ENCODE data around the gene EMC7. TPM values are rescaled to one million over a fixed set of nuclear protein-coding genes. Genes with fewer than 3 reads are reported as not detected.

The EMC7 gene
- total RNA-seq, 1 experiment from 2014 or later = 38.7 TPM

GRCh38 chr15:34099914-34100313, 1.7 kb downstream of the EMC7 start:
- ChIA-PET RAD21 (ENCODE audit: low non-redundant PET in 1 of 2, low total read pairs in 2 of 2, uncharacterized antibody in 2 of 2, unreplicated experiment in 2 of 2) (no interaction called here), POLR2A (no interaction called here), CTCF (interaction anchor here (1.0 kb wide), 1 partner anchor 10 kb away, joined by 4 read pairs; no protein-coding TSS in a partner anchor)
- Histone ChIP-seq H3K4me3 (replicated peaks in 1 of 2; ENCODE audit: low read depth in 1 of 2, low read length in 2 of 2) (no peak overlapping the region), H3K27me3 (ENCODE audit: insufficient read depth, low read length) (no peaks in the 10 kb centered on the region), H3K9ac (ENCODE audit: low read length) (no peak overlapping the region), H3K9me2 (ENCODE audit: insufficient read depth) (no peaks in the 10 kb centered on the region), H3K4me1 (ENCODE audit: control insufficient read depth in 1 of 2, insufficient read depth in 2 of 2, low read length in 2 of 2) (peaks cover 3 to 16% of the 10 kb centered on the region in 2 experiments; a peak in 2 of 4 replicates), H2AFZ (ENCODE audit: low read depth, low read length, poor library complexity, severe bottlenecking) (no peak overlapping the region), H4K20me1 (ENCODE audit: insufficient read depth) (no peaks in the 10 kb centered on the region), H3K4me2 (ENCODE audit: low read length) (peak overlapping the region; percentile 74; the same call in 1 of the 2 replicates), H3K9me3 (ENCODE audit: control insufficient read depth in 1 of 2, insufficient read depth in 1 of 2, low read depth in 1 of 2, low read length in 2 of 2) (peaks cover 0 to 7% of the 10 kb centered on the region in 2 experiments; a peak in 1 of 4 replicates), H3K27ac (ENCODE audit: low read depth, low read length) (no peak overlapping the region), H3K36me3 (ENCODE audit: control insufficient read depth in 1 of 2, insufficient read depth in 2 of 2, low read length in 2 of 2) (no peaks in the 10 kb centered on the region), H3K79me2 (ENCODE audit: insufficient read depth, low read length) (peaks cover 57% of the 10 kb centered on the region)
- TF ChIP-seq CTCF (IDR thresholded peaks at IDR 0.05 in 2 of 3, conservative IDR thresholded peaks at IDR 0.05 in 1 of 3; ENCODE audit: borderline replicate concordance in 1 of 3, insufficient read depth in 1 of 3, low read depth in 2 of 3, low read length in 2 of 3) = no peak
- no peak for TF ChIP-seq SIN3A (IDR thresholded peaks at IDR 0.05; ENCODE audit: low read depth)
- TF ChIP-seq RAD21 (IDR thresholded peaks at IDR 0.05; ENCODE audit: low read depth) = no peak
- no peak for TF ChIP-seq EGR1 (IDR thresholded peaks at IDR 0.05; ENCODE audit: low read depth)
- no peak for TF ChIP-seq EZH2phosphoT487 (IDR thresholded peaks at IDR 0.05; ENCODE audit: borderline replicate concordance)
- no TSS peak for BruUV-seq (replicated peaks)
- intact Hi-C loops (cut with micrococcal nuclease) = no loop called here
- DNase-seq (ENCODE audit: low read depth, low spot score) (no peak), ATAC-seq (no peak)

- CTCF ChIA-PET = no interaction called here
Observed at GRCh38 chr15:34085746-34086145, 15.9 kb downstream of the EMC7 start.

More at GRCh38 chr15:34085746-34086145, 15.9 kb downstream of the EMC7 start:
- no peaks in the 10 kb centered on the region for H3K4me1 ChIP-seq (ENCODE audit: control insufficient read depth in 1 of 2, insufficient read depth in 2 of 2, low read length in 2 of 2)
- H3K27me3 ChIP-seq (ENCODE audit: insufficient read depth, low read length) = no peaks in the 10 kb centered on the region
- H3K79me2 ChIP-seq (ENCODE audit: insufficient read depth, low read length) = peaks cover 5% of the 10 kb centered on the region; the same call in 1 of the 2 replicates
- ChIA-PET RAD21 (ENCODE audit: low non-redundant PET in 1 of 2, low total read pairs in 2 of 2, uncharacterized antibody in 2 of 2, unreplicated experiment in 2 of 2) (interaction anchor here in 1 of 2 experiments (0.6 kb wide), 1 partner anchor 128 kb away, joined by 3 read pairs; no protein-coding TSS in a partner anchor), POLR2A (no interaction called here)
- no peak overlapping the region for H3K4me2 ChIP-seq (ENCODE audit: low read length)
- no peaks in the 10 kb centered on the region for H4K20me1 ChIP-seq (ENCODE audit: insufficient read depth)
- no peak overlapping the region for H2AFZ ChIP-seq (ENCODE audit: low read depth, low read length, poor library complexity, severe bottlenecking)
- no peak overlapping the region for H3K9ac ChIP-seq (ENCODE audit: low read length)
- H3K36me3 ChIP-seq (ENCODE audit: control insufficient read depth in 1 of 2, insufficient read depth in 2 of 2, low read length in 2 of 2) = peaks cover 8% of the 10 kb centered on the region in 2 experiments; a peak in 2 of 4 replicates
- intact Hi-C loops (cut with micrococcal nuclease) = no loop called here
- ATAC-seq (no peak), DNase-seq (ENCODE audit: low read depth, low spot score) (no peak)
- H3K9me2 ChIP-seq (ENCODE audit: insufficient read depth) = no peaks in the 10 kb centered on the region
- no peak overlapping the region for H3K27ac ChIP-seq (ENCODE audit: low read depth, low read length)
- BruUV-seq (replicated peaks) = no TSS peak
- H3K9me3 ChIP-seq (ENCODE audit: control insufficient read depth in 1 of 2, insufficient read depth in 1 of 2, low read depth in 1 of 2, low read length in 2 of 2) = no peaks in the 10 kb centered on the region
- TF ChIP-seq SP1 (IDR thresholded peaks at IDR 0.05; ENCODE audit: low read depth) (no peak), ATF3 (IDR thresholded peaks at IDR 0.05) (no peak), REST (IDR thresholded peaks at IDR 0.05; ENCODE audit: low read depth) (no peak), CBX3 (IDR thresholded peaks at IDR 0.05; ENCODE audit: low read depth) (no peak), FOSL1 (IDR thresholded peaks at IDR 0.05; ENCODE audit: low read depth) (no peak), CTCF (IDR thresholded peaks at IDR 0.05 in 2 of 3, conservative IDR thresholded peaks at IDR 0.05 in 1 of 3; ENCODE audit: borderline replicate concordance in 1 of 3, insufficient read depth in 1 of 3, low read depth in 2 of 3, low read length in 2 of 3) (no peak), POLR2AphosphoS5 (IDR thresholded peaks at IDR 0.05; ENCODE audit: low read depth, low read length) (no peak)
- H3K4me3 ChIP-seq (replicated peaks in 1 of 2; ENCODE audit: low read depth in 1 of 2, low read length in 2 of 2) = no peak overlapping the region
